ENCODE measurements around the gene MVP.
"Not testable (repeated sequence)": the region's sequence is repeated elsewhere in the genome, so short reads cannot be mapped to it uniquely, and the experiment has no call there.

MVP gene

DNA sequence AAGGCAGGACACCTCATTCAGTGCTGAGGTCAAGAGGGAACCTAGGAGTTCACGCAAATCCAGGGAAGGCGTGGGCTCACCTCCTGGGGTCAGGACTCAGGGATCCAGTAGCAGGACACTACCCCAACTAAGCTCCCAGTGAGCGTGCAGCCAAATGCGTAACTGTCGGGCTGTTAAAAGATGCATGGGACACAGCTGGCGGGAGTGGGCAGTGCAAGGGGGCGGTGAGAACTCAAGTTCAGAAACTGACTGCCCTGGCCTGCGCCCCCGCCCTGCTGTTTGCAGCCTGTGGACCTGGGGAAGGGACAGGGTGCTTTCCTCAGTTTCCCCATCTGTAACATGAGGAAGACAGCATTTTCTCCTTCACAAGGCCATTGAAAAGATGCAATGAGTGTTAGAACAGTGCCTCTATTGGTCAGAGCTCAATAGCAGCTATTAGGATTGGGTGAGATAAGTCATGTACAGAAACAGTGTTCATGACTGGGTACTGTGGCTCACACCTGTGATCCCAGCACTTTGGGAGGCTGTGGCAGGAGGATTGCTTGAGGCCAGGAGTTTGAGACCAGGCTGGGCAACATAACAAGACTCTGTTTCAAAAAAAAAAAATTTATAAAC lies 22.6 kb downstream of the MVP start:
- no peak for DNase-seq (ENCODE audit: low read depth in 2 of 2)

DNA sequence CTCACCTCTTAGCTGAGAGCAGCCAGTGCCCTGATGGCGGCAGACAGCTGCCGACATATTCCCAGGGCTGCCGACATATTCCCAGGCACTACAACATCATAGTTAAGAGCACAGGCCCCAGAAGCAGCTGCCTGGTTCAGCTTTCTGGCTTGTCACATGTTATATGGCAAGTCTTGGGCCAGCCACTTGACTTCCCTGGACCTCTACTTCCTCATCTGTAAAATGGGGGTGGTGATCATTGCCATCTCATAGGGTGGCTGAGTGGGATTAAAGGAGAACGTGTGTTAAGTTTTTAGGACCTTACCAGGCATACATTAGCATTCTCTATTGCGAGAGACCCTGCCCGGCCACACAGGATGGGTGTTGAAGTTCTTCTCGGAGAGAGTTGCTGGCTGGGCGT lies 23.7 kb downstream of the MVP start:
- DNase-seq (ENCODE audit: low read depth in 2 of 2), result no peak

DNA sequence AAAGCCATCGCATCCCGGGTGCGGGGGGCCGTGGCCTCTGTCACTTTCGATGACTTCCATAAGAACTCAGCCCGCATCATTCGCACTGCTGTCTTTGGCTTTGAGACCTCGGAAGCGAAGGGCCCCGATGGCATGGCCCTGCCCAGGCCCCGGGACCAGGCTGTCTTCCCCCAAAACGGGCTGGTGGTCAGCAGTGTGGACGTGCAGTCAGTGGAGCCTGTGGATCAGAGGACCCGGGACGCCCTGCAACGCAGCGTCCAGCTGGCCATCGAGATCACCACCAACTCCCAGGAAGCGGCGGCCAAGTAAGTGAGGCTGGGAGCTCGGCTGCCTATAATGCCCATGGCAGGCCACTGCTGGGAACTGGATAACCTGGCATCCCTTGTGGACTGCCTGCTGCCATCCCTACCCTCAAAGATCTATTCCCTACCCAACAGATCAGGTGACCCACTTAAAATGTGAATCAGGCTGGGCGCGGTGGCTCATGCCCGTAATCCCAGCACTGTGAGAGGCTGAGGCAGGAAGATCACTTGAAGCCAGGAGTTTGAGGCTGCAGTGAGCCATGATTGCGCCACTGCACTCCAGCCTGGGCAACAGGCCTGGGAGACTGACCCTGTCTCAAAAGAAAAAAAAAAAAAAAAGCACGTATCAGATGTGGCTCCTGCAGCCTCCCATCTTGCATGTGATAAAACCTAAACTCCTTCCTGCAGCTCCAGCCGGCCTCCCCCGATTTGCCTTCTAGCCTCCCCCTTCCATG lies 24.5 kb downstream of the MVP start:
- DNase-seq (ENCODE audit: low read depth in 2 of 2), result no peak

DNA sequence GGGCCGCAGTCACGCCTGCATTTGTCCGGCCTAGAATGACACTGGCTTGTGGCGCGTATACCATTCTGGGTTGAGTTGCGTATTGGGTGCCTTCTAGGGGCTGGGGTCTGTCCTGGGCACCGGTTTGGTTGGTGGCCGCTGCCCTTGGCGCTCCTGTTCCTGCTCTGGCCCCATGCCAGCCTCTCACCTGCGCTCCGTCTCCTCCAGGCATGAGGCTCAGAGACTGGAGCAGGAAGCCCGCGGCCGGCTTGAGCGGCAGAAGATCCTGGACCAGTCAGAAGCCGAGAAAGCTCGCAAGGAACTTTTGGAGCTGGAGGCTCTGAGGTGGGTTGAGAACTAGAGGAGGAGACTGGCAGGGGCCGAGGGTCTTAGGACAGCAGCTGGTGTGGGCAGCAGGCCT lies 25.4 kb downstream of the MVP start:
- DNase-seq (ENCODE audit: low read depth in 2 of 2), result no peak

DNA sequence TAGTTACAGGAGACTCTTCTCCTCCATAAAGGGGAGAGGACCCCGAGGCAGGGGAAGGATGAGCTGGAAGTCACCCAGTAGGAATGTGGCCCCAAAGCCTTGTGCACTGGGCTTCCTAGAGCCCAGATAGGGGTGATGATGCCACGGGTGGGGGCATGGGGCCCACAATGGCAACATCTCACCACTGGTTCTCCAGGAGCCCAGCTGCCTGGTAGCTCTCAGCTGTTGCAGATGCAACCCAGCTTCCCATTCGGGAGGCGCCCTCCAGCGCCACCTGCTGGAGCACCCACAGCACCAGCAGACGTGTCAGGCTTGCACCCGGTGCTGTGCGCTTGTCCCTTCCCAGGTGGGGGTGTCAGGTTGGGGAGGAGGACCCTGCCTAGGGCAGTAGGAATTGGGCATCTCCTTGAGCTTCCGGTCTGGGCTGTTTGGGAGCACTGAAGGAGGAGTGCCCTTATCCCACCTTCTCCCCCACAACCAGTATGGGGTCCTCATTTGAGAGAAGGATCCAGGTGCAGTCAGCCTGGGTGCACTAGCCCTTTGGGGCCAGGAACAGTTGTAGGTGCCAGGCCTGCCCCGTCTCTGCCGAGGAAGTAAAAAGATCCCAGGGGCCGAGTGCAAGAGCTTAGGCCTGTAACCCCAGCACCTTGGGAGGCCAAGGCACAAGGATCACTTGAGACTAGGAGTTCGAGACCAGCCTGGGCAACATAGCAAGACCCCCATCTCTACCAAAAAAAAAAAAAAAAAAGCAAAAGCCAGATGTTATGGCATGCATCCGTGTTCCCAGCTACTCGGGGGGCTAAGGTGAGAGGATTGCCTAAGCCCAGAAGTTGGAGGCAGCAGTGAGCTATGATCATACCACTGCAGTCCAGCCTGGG lies 28.4 kb downstream of the MVP start:
- peak; percentile 72 to 80 for DNase-seq (ENCODE audit: low read depth in 2 of 2)

DNA sequence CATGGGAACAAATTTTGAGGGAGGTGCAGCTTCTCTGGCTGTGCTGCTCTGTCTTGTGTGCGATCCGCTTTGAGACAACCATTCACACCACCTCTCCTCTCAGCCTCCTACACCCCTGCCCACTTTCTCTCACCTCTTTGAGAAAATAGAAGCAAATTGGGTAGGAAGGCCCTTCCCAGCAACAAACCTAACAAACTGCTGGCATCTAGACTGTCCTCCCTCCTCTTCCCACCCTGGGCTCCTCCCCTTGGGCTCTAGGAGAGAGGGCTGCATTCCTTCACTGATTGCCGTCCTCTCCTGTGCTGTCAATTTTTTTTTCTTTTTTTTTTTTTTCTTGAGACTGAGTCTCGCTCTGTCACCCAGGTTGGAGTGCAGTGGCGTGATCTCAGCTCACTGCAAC lies 29.2 kb downstream of the MVP start:
- DNase-seq (ENCODE audit: low read depth in 2 of 2), result no peak

DNA sequence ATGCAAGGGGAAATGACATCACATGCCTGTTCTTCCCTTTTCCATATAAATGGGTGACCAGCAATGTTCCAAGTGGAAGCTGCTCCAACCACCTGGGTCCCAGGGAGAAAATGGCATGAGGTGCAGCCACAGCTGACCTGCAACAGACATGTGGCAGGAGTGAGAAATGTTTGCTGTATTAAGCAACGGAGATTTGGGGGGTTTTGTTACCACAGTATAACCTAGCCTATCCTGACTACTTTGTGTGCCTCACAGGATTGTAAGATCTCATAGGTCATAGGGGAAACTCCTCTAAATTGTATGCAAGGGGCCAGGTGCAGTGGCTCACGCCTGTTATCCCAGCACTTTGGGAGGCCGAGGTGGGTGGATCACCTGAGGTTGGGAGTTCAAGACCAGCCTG lies 30.7 kb downstream of the MVP start:
- no peak for DNase-seq (ENCODE audit: low read depth in 2 of 2)

DNA sequence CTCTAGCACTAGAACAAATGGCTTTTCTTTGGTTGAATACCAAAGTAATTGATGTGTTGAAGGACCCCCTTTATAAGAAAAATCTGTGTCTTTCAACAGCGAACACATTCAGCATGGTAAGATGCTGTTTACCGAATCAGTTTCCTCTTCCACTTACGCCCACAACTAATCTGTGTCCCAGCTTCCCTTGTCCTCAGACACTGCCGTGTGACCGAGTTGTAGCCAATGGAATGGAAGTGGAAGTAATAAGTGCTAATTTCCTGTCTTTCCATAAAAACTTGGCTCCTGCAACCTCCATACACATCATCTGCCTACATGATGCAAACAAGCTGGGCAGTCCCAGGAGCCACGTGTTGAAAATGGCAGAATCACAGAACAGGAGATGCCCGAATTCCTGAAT lies 32.4 kb downstream of the MVP start:
- no peak for DNase-seq (ENCODE audit: low read depth in 2 of 2)

DNA sequence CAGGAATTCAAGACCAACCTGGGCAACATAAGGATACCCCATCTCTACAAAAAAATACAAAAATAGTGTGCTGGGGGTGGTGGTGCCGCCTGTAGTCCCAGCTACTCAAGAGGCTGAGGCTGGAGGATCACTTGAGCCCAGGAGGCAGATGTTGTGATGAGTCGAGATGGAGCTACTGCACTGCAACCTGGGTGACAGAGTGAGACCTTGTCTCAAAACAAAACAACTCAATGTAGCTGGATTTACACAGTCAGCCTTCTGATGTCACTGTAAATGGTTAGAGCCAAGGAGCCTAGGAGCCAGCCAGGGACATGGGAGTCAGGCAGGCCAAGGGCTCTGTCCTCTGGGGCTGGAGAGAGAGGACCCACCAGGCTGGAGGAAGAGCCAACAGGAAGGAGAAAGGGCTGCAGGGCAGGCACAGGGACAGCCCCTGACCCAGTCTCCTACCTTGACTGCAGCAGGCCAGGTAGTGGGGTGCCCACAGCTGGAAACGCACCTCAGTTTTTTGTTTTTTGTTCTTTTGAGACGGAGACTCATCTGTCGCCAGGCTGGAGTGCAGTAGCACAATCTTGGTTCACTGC lies 34.3 kb downstream of the MVP start:
- no peak for DNase-seq (ENCODE audit: low read depth in 2 of 2)

DNA sequence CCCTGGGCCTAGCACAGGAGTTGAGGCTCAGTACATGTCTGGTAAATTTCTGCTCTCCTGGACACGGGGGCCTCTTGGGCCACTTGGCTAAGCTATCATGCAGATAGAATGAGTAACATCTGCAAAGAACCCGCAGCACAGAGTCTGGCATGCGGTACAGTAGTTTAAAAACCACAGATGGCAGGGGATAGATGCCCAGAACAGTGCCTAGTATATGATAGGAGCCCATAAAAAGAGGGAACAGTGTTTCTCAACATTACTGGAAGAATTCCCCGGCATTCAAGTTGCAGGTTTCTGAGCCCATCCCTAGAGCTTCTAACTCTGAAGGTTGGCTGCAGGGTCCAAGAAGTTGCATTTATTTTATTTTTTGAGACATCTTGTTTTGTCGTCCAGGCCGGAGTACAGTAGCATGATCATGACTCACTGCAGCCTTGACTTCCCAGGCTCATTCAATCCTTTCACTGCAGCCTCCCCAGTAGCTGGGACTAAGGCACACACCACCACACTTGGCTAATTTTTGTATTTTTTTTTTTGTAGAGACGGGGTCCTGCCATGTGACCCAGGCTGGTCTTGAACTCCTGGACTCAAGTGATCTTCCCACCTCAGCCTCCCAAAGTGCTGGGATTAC lies 37.0 kb downstream of the MVP start:
- no peak for DNase-seq (ENCODE audit: low read depth in 2 of 2)

DNA sequence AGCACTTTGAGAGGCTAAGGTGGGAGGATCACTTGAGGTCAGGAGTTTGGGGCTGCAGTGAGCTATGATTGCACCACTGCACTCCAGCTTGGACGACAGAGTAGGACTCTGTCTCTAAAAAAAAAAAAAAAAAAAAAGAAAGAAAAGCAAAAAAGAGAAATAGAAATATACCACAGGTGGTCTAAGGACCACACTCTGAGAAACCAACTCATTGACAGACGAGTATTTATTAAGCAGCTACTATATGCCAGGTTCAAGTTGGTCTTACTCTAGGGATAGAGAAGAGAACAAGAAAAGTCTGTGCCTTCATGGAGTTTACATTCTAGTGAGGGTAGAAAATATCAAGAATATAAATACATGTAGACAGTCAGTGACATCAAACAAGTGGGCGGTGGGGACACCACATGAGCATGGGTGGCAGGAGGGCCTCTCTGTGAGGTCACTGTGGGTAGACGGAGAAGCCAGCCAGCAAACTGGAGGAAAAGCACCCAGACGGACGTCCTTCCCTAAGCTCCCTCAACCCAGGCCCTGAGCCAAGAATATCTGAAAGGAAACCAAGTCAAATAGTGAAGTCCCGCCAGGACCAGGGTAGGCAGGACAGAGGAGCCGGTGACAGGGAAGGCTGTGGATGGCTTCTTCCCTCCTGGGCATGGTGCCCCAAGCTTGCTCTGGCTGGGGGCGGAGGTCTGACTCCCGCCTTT lies 38.0 kb downstream of the MVP start:
- DNase-seq (ENCODE audit: low read depth in 2 of 2), result no peak

DNA sequence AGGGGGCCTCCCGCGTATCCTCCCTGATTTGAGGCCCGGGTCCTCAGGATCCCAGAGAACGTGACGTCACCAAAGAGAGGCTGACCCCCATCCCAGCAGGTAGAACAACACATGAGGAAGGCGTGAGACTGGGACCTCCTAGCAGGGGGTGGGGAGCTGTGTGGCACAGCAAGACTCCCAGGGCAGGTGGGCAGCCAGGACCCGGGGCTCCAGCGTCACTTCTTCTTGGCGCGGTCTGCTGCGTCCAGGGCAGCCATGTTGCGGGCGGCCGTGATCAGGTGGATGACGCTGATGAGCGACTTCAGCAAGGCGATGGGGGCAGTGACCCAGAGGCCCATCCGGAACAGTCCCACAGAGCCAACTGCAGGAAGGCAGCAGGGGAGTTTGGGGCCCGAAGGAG lies 38.7 kb downstream of the MVP start:
- DNase-seq (ENCODE audit: low read depth in 2 of 2), result no peak

DNA sequence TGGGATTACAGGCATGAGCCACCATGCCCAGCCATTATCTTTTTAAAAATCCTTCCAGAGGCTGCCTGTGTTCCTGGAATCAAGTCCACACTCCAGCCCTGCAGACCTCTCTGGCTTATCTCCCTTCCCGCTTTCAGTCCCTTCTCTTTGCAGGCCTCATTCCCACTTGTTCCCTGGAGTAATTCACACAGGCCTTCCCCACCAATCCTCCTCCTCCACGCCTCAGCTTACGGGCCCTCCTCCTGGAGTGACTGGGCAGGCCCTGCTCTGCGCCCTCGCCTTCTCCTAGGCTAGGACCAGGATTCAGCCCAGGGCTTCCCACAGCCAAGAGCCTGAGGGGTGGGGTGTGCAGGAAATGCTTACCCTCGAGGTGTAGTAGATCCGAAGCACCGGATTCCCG lies 40.0 kb downstream of the MVP start:
- no peak for DNase-seq (ENCODE audit: low read depth in 2 of 2)

DNA sequence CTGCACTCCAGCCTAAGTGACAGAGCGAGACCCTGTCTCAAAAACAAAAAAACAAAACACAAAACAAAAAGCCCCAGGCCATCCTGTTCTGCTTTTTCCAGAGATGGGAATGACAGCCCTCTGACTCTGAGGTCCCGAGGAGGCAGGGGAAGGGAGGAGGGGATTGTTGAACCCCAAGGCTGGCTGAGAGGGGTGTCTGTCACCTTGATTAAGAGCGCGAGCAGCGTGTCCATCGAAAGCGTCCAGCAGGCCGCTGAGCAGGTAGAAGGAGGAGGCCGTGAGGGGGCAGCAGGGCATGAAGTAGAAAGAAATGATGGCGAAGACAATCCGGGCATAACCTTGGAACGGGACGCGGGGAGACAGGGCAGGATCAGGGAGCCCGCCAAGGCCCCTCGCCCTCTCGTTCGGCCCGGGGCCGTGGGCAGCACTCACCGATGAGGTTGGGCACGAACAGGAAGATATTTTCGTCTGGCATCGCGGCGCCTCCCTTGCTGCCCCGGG lies 42.2 kb downstream of the MVP start:
- no peak for DNase-seq (ENCODE audit: low read depth in 2 of 2)

DNA sequence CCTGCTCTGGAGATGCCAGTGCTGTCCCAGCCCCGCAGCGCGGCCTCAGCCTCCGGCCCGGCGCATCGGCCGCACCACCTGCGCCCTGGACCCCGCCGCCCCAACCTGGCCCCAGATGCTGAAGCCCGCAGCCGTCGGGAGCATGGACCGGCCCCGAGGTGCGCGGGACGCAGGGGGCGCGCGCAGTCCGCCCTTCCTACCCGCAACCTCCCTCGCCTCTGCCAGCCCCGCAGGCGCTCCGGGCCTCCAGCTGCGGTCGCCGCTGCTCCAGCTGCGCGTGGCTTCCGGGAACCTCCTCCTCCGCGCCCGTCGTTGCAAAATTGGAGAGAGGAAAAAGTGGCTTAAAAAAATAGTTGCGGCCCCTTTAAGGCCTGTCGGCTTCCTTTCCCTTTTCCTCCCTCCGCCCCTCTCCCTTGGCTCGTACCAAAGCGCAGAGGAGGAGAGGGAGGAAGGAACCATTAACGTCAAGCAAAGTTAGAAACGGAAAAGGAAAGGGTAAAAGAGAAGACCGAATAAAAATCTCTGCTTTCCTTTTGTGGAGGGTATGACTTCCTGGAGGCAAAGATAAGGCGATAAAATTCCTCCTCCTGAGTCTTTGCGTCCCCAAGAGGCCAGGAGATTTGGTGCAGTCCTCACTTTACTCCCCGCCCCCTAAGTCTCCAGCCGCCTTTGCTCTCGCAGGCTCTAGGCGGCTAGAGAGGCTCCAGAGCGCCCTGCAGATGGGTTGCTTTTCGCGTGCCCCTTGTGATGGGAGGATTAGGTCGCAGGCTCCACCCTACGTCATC lies 42.8 kb downstream of the MVP start, which contains the start of gene CDIPT:
Gene CDIPT, minus strand, starts transcription at position 343 of the 785 bp plus-strand sequence. CDS start 369 bp downstream, outside the sequence.
- DNase-seq (ENCODE audit: low read depth in 2 of 2), result peak; percentile 91 to 92

DNA sequence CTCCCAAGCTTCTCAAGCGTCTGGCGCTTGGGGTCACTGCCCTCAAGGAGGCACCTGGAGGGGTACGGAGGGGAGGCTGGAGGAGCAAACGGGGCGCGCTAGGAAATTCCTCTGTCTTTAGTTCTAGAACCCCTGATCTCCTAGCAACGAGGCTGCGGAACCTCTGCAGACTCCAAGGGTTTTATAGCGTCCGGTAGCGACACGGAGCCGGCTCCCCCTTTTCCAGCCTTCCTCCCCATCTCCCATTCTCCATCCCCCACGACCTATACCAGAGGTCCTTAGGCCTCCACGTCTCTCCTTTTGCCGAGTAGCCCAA lies 43.4 kb downstream of the MVP start:
- DNase-seq (ENCODE audit: low read depth in 2 of 2), result no peak

DNA sequence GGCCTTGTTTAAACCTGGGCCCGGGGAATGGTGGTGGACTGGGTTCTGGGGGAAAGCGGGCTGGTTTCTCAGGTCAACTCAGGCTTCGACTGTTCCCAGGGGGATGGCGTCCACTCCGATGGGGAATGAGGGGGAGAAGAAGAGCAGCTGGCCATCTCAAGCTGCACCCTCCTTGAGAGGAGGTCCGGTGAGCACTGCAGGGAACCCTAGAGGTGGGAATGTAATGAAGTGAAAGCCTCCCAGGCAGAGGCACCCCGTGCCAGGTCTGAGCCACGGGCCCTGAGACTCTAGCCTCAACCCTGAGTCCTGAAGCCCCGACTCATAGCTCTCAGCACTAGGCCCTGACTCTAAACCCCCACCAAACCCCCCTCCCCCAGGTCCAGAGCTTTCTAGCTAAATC lies 43.9 kb downstream of the MVP start:
- DNase-seq (ENCODE audit: low read depth in 2 of 2), result no peak

DNA sequence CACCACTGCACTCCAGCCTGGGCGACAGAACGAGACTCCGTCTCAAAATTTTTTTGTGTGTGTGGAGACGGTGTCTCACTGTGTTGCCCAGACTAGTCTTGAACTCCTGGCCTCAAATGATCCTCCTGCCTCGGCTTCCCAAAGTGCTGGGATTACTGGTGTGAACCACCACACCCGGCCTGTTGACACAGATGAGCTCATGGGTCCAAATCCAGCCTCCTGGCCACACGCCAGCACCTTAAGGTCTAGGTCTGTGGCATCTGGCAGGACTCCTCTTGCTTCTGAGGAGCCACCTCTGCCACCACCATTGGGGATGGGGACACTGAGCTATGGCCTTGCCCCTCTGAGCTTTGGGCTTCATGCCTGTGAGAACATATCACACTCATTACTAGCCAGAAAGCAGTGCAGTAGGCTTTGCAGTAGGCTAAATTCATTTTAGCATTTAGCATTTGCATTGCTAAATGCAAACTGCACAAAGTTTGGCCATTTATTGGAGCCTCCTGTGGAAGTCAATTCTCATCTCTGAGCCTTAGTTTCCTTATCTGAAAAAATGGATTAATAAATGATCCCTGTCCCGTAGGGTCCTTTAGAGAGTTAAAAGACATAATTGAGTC lies 48.2 kb downstream of the MVP start:
- DNase-seq (ENCODE audit: low read depth in 2 of 2), result no peak

DNA sequence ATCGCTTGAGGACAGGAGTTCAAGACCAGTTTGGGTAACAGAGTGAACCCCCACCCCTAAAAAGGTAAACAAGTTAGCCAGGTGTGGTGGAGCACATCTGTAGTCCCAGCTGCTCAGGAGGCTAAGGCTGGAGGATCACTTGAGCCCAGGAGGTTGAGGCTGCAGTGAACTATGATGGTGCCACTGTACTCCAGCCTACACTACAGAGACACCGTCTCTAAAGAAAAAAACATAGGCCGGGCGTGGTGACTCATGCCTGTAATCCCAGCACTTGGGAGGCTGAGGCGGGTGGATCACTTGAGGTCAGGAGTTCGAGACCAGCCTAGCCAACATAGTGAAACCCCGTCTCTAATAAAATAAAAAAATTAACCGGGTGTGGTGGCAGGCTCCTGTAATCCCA lies 48.8 kb downstream of the MVP start:
- DNase-seq (ENCODE audit: low read depth in 2 of 2), result not testable (repeated sequence)
